Measurements from ENCODE around the gene CAMK4. TPM values are rescaled to one million over a fixed set of nuclear protein-coding genes. Genes with fewer than 3 reads are reported as not detected.

The CAMK4 gene
- total and polyA plus RNA-seq, 9 of the 15 experiments (the other 6 are each of a cell fraction or from before 2014, with no cell fraction given): 0.35 TPM; not detected in 8

DNA sequence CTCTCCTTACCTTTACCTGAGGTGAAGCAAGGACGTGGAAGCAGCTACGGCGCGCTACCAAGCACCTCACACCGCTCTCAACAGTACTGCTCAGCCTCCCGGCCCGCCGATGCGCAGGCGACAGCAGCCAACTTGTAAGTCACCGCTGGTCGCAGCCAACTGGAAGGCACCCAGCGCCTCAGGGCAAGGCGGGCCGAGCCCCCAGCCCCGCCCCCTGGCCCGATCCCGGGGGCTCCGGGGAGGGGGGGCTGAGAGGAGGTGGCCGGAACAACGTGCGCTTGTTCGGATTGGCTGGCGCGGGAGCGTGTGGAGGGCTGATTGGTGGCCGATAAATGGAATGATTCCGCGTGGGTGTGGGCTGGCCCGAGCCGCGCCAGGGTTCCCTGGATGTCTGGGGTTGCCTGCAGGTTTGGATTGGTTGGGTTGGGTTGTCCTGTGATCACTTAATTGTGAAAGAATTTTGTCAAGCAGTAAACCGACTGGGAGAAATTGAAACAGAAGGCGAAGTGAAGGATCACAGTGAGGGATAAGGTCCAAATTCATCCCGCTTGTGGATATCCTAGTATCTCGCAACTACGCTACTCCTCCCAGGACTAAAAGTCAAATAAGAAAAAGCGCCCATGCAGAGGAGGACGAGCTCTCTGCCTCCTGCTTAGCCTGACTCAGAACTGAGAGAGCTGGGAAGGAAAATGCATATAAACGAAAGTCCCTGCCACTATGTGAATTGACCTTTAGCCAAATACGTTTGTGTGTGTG, 288.4 kb downstream of the CAMK4 start, which contains the start of gene STARD4 (continued):
- TF ChIP-seq ZNF740 (CRISPR knock-in tag; IDR thresholded peaks at IDR 0.05) (peak; percentile 64; the same call in 1 of the 2 replicates), ZNF740 (tag; IDR thresholded peaks at IDR 0.05) (no peak; a peak in 1 of 4 replicates), ASH1L (IDR thresholded peaks at IDR 0.05; ENCODE audit: borderline replicate concordance, low read depth, partially characterized antibody) (peak; percentile 72), TEAD4 (IDR thresholded peaks at IDR 0.05; ENCODE audit: low read length) (no peak), TEAD4 (CRISPR knock-in tag; IDR thresholded peaks at IDR 0.05; ENCODE audit: borderline replicate concordance) (no peak), ZBTB11 (CRISPR knock-in tag; IDR thresholded peaks at IDR 0.05) (no peak), KDM5B (IDR thresholded peaks at IDR 0.05; ENCODE audit: insufficient replicate concordance, low read depth, low read length) (peak; percentile 88), ZKSCAN8 (CRISPR knock-in tag; IDR thresholded peaks at IDR 0.05) (no peak), ATF7 (IDR thresholded peaks at IDR 0.05) (0 out of 2 replicates have a peak, but pooled peaks have one; percentile 54), PRMT5 (CRISPR knock-in tag; IDR thresholded peaks at IDR 0.05) (no peak), NCOA6 (IDR thresholded peaks at IDR 0.05) (no peak), COPS2 (conservative IDR thresholded peaks at IDR 0.05) (no peak)
- TF ChIP-seq, protein P1, sequence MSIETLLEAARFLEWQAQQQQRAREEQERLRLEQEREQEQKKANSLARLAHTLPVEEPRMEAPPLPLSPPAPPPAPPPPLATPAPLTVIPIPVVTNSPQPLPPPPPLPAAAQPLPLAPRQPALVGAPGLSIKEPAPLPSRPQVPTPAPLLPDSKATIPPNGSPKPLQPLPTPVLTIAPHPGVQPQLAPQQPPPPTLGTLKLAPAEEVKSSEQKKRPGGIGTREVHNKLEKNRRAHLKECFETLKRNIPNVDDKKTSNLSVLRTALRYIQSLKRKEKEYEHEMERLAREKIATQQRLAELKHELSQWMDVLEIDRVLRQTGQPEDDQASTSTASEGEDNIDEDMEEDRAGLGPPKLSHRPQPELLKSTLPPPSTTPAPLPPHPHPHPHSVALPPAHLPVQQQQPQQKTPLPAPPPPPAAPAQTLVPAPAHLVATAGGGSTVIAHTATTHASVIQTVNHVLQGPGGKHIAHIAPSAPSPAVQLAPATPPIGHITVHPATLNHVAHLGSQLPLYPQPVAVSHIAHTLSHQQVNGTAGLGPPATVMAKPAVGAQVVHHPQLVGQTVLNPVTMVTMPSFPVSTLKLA (conservative IDR thresholded peaks at IDR 0.05): peak; percentile 96 to 97
- TF ChIP-seq, protein P2, sequence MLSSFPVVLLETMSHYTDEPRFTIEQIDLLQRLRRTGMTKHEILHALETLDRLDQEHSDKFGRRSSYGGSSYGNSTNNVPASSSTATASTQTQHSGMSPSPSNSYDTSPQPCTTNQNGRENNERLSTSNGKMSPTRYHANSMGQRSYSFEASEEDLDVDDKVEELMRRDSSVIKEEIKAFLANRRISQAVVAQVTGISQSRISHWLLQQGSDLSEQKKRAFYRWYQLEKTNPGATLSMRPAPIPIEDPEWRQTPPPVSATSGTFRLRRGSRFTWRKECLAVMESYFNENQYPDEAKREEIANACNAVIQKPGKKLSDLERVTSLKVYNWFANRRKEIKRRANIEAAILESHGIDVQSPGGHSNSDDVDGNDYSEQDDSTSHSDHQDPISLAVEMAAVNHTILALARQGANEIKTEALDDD (IDR thresholded peaks at IDR 0.05): 0 out of 2 replicates have a peak, but pooled peaks have one; percentile 44
- TF ChIP-seq, protein P3, sequence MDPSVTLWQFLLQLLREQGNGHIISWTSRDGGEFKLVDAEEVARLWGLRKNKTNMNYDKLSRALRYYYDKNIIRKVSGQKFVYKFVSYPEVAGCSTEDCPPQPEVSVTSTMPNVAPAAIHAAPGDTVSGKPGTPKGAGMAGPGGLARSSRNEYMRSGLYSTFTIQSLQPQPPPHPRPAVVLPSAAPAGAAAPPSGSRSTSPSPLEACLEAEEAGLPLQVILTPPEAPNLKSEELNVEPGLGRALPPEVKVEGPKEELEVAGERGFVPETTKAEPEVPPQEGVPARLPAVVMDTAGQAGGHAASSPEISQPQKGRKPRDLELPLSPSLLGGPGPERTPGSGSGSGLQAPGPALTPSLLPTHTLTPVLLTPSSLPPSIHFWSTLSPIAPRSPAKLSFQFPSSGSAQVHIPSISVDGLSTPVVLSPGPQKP (CRISPR knock-in tag; IDR thresholded peaks at IDR 0.05): no peak
- TF ChIP-seq, protein P4, sequence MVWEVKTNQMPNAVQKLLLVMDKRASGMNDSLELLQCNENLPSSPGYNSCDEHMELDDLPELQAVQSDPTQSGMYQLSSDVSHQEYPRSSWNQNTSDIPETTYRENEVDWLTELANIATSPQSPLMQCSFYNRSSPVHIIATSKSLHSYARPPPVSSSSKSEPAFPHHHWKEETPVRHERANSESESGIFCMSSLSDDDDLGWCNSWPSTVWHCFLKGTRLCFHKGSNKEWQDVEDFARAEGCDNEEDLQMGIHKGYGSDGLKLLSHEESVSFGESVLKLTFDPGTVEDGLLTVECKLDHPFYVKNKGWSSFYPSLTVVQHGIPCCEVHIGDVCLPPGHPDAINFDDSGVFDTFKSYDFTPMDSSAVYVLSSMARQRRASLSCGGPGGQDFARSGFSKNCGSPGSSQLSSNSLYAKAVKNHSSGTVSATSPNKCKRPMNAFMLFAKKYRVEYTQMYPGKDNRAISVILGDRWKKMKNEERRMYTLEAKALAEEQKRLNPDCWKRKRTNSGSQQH (CRISPR knock-in tag; IDR thresholded peaks at IDR 0.05): 0 out of 2 replicates have a peak, but pooled peaks have one; percentile 79
